Measurements from ENCODE around the gene DOCK10.

DNA sequence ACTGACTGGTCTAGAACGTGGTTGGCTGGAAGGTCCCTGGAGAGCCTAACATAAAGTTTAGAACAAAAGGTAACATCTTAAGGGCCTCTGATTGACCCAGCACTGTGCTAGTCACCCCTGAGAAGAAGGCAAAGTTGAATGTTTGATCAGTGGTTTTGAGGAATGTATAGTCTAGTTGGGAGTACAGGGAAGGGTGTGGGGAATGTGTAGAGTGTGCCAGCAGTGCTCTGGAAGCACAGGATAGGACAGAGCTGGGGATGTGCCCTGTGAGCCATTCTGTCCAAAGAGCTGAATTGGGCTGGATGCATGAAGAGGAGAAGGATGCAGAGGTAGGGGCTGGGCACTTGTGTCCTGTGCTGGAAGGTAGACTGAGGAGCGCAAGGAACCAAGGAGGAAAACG lies 41.0 kb upstream of the DOCK10 start:
- TF ChIP-seq ARHGAP35 (IDR thresholded peaks at IDR 0.05; ENCODE audit: partially characterized antibody) (no peak), TSC22D4 (tag; IDR thresholded peaks at IDR 0.05) (no peak)

Measured in K562 (cell line).